ENCODE measurements around the gene GRB10.

GRB10 gene

DNA sequence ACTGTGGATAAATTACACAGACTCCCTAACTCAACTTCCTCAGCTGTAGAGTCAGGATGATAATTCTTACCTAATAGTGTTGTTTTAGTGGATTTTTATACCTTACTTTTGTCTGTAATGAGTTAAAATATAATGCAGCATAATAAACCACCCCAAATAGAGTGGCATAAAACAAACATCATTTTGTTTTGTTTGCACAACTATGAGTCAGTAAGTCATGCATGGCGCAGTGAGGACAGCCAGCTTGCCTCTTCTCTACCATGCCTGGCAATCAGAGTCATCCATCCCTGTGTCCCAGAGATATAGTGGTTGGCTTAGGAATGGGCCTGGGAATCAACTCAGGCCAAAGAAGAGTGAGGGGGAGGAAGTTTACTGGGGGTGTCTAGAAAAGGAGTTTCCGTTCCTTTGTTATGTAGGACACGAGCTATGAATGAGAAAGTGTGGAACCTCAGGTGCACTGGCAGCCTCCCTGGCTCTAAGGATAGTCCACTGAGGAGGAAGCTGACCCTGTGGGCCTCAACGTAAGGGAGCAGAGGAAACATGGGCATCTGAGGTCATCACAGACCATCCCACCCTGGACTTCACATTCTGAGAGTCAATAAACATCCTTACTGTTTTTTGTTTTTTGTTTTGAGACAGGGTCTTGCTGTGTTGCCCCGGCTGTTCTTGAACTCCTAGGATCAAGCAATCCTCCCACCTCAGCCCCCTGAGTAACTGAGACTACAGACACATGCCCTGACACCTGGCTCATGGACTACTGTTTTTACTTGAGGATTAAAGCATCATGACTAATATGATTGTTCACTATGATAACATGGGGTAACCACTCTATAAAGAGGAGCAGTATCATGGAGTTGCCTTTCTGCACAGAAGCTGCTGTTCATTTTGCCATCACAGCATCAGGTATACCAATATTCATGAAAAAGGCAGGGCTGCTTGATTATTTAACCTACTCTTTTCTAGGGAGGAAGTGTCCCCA lies 21.0 kb upstream of the GRB10 start:
- DNase-seq = no peak

DNA sequence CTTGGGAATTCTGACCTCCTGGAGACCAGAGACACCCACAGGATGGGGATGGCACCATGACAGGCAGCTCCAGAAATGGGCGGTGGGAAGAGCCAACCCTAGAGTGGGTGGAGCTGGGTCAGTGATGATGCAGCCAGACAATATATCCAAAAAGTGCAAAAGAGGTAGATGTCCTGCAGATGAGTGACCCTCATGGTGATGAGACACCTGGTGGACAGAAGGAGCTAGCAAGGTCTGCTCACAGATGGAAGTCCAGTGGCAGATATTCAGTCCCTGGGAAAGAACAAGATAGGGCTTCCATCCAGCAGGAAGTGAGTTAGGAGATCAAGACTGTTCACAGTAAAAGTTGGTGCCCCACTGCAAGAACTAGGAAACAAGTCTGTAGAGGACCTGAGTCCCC lies 19.2 kb upstream of the GRB10 start:
- DNase-seq = no peak

DNA sequence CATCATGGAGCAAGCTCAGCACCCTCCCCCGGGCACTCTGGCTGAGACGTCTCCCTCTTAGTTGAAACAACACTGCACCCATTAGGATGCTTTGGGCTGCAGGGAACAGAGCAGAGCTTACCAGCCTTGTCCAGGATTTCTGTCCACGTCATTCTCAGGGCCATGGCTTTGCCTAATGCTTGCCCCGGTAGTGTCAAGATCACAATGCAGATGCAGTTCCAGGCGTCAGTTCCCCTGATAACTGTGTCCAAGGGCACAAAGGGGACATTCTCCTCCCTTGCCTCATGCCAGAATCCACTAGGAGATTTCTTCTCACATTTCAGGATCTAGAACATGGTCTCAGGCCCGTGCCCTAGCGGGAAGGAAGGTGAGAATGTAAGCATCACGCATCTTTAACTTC lies 17.2 kb upstream of the GRB10 start:
- DNase-seq = no peak

DNA sequence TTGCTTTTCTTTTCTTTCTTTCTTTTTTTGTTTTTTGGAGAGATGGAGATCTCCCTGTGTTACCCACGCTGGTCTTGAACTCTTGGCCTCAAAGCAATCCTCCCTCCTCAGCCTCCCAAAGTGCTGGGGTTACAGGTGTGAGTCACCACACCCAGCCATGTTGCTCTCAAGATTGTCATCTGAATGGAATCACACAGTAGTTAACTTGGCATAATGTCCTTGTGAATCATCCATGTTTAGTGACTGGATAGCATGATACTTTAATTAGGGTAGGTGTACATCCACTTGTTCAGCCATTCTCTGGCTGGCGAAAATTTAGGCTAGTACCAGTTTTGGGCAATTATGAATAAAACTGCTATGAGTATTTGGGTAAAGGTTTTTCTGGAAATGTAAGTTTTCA lies 15.4 kb upstream of the GRB10 start:
- no peak for DNase-seq

DNA sequence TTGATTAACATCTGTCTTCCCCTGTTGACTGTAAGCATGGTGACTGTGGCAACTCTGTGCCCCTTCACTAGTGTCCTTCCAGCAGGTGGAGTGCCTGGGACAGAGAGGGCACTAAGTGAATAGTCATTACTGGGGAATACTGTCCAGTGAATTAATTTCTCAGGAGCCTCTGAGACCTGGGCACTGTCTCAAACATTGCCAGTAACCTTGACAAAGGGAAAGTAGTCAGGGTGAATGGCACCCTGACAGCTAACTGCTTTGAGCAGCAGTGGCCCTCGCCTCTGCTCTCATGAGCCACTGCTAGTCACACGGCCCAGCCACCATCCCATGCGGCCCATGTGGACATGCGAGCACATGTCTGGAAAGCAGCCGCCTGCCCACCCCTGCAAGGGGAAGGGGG lies 13.1 kb upstream of the GRB10 start:
- DNase-seq = no peak

DNA sequence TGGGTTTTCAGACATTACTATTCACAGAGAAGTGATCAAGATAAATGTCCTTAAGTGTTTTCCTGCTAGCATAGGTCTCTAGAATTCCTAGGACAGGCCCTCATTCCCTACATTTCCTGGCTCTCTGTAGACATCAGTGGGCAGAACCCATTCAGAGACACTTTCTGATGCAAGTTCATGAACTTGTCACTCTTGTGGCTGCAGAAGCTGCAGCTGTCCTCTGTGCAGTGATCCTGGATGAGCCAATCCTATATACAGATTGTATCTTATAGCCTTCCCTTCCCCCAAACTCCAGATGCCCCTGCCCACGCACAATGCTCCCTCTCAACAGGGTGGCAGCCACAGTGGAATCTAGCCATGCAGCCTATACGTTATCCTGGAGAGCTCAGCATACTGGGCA lies 12.6 kb upstream of the GRB10 start:
- no peak for DNase-seq

DNA sequence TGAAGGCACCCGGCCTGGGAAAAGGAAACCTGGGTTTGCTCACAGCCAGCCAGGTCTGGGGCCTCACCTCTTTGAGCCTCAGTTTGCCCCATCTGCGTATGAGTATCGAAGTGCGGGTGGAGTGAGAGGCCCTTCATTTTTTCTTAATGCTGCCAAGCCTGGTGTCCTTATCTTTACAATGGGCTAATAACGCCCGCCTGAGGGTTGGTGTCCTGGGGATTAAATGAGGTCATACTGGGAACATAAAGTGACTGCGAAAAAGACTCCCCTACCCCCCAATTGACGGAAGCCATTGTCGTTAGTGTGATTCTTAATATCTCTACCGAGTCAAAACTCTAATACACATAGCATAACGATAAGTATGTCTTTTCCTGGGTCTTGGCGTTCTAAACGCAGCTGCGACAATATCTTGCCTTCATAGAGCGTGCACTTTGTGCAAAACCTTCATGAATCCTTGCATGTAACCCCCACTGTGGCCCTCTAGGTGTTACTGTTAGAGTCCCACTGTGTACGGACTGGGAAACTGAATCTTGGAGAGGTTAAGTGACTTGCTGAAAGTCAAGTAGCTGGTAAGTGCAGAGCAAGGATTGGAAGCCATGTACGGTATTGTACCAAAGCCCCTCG lies 11.4 kb upstream of the GRB10 start:
- no peak for DNase-seq

DNA sequence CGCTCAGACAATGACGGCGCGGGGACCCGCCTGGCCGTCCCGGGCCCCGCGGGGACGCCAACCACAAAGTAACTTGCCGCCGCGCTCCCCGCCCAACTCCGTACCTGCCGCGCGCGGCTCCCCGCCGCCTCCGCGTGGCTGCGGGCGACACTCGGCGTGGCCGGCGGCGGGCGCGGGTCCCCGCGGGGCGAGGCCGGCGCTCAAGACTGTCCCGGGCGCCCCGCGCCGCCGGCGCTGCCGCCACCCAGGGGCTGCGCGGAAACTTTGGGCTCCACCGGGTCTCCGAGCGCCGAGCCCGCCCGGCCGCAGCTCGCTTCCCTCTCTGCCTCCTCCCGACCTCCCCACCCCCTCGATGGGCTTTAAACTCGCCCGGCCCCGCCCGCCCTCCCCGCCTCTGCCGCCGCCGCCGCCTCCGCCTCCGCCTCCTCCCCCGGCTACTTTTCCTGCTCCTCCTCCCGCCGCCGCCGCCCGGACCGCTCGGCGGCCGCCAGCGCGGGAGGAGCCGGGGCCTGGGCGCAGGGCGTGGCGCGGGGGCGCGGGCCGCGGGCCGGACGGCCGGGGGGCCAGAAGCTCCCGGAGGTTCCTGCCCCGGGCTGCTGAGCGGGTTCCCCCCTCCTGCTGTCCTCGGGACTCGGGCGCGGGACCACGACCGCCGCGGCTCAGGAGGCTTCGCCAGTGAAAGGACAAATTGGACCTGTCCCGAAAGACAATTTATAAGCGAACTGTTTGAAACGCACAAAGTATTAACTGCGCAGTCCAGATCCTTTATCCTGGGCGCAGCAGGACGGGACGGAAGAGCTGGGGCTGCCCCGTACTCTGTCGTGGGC lies 10.6 kb upstream of the GRB10 start:
- peak in 1 of 2 experiments; percentile 54 for DNase-seq

DNA sequence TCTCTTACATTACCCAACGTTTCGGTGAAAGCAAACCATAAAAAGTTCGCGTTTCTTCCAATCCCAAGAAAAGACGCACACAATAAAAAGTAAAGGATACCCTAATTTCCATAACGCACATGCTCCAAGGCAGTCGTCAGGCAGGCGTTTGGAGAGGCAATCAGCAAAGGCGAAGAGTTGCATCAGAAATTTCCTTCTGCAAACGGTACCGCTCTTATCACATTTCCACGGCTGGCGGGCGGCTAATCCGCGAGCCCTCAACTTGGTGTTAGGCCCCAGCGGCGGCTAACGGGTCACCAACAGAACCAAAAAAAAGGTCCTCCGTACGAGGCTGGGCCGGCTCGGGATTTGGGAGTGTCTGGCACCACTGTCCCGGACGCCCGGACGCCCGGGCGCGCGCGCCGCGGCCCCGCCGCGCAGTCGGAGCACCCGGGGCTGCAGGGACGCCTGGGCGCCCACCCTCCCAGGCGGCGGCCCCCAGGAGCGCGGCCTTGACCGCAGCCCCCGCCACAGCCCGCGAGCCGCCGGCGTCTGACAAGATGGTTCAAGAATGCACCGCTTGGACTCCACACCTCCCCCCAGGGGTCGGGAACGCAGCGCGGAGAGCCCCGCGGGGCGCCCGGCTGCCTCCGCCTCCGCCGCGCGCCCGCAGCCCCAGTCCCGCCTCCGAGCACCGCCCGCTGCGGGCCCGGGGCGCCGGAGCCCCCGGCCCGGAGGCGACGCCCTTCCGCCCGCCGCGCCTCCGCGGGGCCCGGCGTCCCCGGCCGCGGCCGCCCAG lies 9.8 kb upstream of the GRB10 start:
- DNase-seq = peak in 1 of 2 experiments; percentile 37

DNA sequence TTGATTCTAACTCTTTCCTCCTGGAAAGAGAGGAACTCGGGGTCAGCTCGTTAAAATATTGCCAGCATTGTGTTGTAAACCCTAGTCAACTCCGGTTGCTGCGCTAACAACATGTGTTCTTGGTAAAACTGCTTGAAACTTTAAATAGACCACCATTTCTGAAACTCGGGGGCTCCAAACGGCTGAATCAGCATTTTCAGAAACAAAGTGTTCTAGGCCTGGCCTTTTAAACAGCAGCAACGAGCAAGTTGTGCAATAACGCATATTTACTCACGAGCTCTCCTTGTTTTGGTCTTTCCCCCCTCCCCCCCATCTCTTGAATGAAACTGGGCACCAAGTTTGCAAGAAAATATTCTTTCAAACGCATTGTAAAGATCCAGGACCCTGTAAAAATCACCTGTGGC lies 9.2 kb upstream of the GRB10 start:
- DNase-seq = no peak

DNA sequence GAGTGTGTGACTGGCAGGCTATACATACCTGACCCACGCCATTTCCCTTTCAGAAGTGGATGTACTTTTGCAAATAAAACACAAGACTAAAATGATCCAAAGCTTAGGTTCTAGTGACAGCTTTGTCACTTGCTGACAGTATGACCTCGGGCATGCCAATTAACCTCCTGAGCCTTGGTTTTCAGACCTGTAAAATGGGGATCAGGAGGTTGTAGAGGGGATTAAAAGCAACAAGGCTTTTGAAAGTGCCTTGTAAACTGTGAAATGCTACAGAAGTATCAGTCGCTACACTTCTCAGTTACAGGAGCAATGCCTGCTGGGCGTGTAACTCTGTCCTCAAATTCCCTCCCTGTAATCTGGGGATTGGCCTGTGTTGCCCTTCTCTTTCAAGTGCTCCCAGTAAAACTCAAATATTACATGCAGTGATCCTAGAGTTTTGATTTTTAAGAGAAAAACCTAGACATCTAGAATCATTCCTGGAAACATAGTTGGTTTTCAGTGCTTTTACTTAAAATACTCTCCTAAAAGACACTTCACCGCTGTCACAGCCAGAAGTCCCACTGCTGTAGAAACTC lies 8.8 kb upstream of the GRB10 start:
- no peak for DNase-seq

DNA sequence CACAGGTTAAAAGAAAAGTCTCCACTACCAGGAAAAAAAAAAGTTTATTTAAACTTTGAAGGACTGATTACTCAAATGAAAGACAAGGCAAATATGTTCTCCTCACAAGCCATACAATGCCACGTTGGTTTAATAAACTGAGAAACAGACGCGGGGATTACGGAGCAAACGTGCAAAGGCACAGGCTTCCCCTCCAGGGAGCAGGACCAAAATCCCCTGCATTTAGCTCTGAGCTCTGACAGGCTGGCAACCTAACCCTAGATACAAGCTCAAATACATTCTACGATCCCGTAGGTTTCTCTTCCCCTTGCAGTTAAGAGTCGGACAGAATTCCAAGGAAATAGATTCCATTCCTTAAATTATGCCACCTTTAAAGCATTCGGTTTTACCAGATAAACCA lies 7.7 kb upstream of the GRB10 start:
- DNase-seq = no peak

DNA sequence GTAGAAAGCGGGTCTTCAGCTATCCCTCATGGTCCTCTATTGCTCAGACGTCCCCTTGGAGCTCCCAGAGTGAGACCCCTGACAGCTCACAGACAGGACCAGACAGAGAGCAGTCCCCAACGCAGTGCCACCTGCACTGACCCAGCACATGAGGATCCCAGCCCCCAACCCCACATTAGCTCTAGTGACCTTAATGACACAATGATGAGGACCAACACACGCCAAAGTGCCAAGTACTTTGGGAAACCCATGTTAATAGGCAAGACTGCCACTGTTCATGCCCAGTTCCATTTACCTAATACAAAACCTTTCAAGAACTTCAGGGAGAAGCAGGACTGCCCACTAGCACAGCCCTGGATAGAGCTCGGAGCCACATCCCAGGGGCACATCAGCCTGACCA lies 5.7 kb upstream of the GRB10 start:
- no peak for DNase-seq

DNA sequence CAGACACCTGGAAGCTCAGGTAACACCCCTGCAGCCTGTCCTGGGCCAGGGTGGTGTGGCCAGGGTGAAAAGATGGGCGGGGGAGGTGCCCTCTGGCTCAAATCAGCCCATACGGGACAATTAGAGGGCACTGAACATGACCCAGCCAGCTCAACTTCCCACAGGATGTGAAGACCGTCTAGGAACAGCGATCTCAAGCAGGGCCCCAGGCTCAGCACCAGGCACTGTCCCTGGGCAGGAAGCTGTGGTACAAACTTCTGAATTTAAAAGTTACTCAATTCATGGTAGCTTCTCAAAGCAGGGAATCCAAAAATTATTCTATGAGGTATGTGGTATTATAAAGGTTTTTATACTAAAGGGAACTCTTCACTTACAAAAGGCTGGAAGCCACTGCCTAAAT lies 5.1 kb upstream of the GRB10 start:
- DNase-seq = no peak

DNA sequence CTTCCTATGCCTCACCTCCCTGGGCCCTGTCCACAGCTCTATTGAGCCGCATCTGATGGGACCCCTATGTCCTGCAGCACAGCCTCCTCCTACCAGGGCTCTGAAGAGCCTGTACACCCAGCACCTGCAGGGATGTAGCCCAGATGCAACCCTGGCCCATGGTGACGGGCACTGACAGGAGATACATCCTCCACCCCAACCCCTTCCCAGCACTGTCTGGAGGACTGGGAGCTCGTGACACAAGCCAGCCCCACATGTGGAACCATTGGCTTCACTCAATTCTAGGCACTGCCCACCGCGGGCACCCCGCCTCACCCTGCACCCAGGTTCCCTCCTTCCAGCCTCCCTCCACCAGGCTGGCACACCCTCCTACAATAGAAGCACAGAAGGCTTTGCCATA lies 2.6 kb upstream of the GRB10 start:
- DNase-seq = no peak

DNA sequence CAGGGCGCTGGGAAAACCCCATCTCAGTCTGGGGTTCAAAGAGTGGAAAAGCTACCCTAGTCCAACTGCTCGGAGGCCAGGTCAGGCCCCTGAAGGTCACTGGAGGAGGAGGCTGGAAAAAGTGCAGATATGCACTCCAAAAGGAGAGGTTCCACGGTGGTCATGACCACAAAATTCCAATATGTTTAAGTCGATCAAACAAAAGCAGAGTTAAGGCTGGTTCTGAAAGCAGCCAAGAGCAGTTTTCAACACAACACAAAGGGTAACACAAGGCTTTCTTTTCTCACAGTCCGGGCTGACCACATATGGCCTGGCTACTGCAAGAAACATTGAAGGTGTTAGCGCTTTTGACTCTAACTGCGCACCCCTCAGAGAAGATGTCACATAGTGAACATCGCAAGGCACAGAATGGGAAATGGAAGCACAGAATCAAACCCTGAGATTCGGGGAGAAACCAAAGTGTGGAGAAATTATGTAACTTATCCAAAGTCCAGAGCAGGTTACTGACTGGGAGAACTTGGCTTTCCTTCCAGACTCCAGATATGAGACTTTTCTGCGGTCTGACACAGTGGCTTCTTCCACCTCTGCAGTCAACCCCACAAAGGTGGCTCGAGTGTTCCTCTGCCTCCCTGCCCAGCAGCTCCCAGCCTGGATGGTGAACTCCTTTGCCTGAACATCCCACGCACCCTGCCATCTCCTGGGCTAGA lies 1.3 kb upstream of the GRB10 start:
- DNase-seq = no peak

DNA sequence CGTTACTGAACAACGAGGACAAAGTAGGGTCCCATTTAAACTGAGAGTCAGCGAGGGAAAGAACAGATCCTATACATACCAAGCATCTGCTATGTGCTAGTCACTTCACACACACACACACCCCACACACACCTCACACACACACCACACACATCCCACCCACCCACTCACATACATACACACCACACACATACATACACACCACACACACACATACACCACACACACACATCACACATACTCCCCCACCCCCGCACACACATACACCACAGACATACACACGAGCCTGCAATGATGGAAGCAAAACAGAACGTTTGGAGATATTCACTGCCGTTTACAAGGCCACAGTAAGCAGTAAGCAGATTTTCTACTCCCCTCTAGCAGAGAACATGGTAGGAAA lies 607 bp upstream of the GRB10 start:
- no peak for DNase-seq

DNA sequence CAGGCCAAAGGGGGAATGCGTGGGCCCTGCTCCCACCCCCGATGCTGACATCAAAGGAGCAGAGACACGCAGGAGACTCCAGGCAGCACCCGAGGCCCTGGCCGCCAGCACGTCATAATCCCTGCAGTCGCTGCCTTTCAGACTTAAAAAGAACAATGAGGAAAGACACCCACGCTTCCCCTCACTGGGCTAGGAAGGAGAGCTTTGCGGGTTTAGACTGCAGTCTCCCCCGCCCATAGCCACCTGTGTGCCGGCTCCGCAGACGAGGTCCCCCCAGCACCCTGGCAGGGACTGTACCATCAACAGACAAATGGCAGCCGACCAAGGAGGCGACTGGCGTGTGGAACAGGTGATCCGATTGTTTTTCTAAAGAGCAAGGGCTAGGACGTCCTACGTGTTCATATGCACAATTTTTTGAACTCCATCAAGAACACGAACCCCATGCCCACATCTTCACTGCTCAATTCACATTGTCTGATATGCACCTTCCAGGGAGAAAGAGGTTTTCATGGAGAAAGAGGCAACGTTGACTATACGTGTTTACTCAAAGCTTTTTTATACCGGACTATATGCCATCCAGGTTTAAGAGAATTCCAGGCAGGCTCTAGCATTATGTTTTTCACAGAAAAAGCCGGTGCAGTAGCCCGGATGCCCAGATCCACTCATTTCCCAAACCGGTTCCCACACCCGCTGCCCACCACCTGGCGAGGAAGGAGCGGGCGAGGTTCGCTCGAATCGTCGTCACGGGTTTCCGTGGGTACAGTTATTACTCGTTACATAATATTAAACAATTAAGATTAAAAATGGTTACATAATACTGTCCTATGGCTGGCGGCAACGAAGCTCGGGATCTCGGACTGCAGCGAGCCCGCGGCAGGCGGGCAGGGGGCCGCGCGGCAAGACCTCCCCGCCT lies 1.1 kb downstream of the GRB10 start:
- DNase-seq = no peak

DNA sequence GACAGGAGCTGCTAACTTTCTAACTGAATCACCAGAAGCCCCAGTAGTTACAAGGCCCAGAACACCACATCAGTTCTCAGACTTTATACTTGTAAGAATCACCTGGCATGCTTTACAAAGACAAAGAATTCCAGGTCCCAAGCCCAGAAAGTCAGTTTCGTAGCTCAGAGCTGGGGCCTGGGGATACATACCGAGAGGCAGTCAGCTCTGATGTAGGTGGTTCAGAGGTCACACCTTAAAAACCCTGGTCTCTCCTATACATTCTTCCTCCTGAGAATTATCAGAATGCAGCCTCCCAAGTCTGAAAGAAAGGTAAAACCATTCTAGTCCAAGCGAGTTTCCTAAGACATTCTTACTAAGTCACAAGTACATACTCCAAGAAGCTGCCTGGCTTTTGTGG lies 2.3 kb downstream of the GRB10 start:
- DNase-seq = no peak

DNA sequence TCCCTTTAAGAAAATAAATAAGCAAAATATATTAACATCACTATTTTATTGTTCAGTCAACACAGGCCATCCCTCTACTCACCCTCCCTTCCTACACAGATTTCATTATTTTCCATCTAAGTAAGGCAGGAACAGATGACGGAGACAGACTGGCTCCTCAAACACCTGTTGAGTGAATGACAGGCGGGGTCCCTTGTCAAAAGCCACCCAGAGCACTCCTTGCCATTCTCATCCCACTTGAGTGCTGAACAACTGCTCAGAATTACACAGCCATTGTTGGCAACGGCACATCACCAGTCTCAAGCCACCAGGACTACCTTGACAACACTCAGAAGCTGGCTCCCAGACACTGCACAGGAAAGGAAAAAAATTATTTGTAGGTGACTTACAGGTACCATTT lies 3.3 kb downstream of the GRB10 start:
- DNase-seq = no peak

DNA sequence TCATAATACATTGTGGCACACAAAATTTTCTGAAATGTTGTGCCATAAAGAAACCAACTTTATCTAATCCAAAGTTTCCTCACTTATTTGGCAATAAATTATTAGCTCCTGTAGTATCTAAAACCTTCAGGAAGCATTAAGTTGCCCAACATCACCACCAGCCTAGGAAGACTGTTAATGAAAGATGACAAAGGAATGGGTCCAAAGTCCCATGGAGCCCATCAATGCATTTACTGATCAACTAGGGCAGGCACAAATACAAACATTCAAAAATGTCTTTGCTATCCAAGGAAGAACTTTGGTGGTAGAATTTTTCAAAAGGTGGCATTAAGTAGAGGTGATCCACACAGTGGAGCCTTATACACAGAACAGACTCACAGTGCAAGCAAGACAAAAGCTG lies 4.5 kb downstream of the GRB10 start:
- no peak for DNase-seq
